BLaER1 treated with 17β-estradiol and CSF1 and Interleukin-3, amounts not matched to agents 10 nM and 100 nM (cell line): ENCODE results near the gene KNL1.
A peak's percentile ranks its signal among the peaks of the same experiment; 100 is the strongest.

Experiments used
- H3K27ac ChIP-seq, 11 experiments: shearing (Covaris generic); formaldehyde crosslinking; 2 replicates each; pipeline ENCODE4 v1.8.1; 2022
- H3K27me3 ChIP-seq, 11 experiments: shearing (Covaris generic); formaldehyde crosslinking; 2 replicates each; pipeline ENCODE4 v1.8.1; 2022
- H3K36me3 ChIP-seq, 11 experiments: shearing (Covaris generic); formaldehyde crosslinking; 2 replicates each; pipeline ENCODE4 v1.8.1; 2022
- H3K4me1 ChIP-seq, 10 experiments: shearing (Covaris generic); formaldehyde crosslinking; 2 replicates each; pipeline ENCODE4 v1.8.1; 2022
- H3K4me2 ChIP-seq, 11 experiments: shearing (Covaris generic); formaldehyde crosslinking; 2 replicates each; pipeline ENCODE4 v1.8.1; 2022
- H3K4me3 ChIP-seq, 10 experiments: shearing (Covaris generic); formaldehyde crosslinking; 2 replicates each; pipeline ENCODE4 v1.8.1; 2022
- H3K9ac ChIP-seq, 11 experiments: shearing (Covaris generic); formaldehyde crosslinking; 2 replicates each; pipeline ENCODE4 v1.8.1; 2022
- H3K9me3 ChIP-seq, 11 experiments: shearing (Covaris generic); formaldehyde crosslinking; replicated peaks in 1 of 11; 2 replicates each; pipeline ENCODE4 v1.8.1; 2022
- H4K20me1 ChIP-seq, 11 experiments: shearing (Covaris generic); formaldehyde crosslinking; 2 replicates each; pipeline ENCODE4 v1.8.1; 2022
- Cebpa-rat ChIP-seq, 11 experiments: shearing (Covaris generic); IDR thresholded peaks; 2 replicates each; pipeline ENCODE4 v1.8.1; 2022

The KNL1 gene

GRCh38 chr15:40558952-40559742 lies 34.9 kb upstream of the KNL1 start:
- peaks cover 25 to 86% (median 64%) of the 10 kb centered on the region in 11 experiments for H3K36me3 ChIP-seq
- no peak overlapping the region for H3K4me3 ChIP-seq
- no peak for TF ChIP-seq Cebpa-rat (IDR thresholded peaks at IDR 0.05)
- no peak overlapping the region; a peak in 1 of 22 replicates for H3K9ac ChIP-seq
- no peaks in the 10 kb centered on the region for H3K9me3 ChIP-seq
- no peak overlapping the region for H3K27ac ChIP-seq
- H3K27me3 ChIP-seq, result no peaks in the 10 kb centered on the region
- H3K4me2 ChIP-seq, result peak overlapping the region in 1 of 11 experiments; percentile 16; a peak in 1 of 22 replicates
- H4K20me1 ChIP-seq, result peaks cover 0 to 54% (median 0%) of the 10 kb centered on the region in 11 experiments; a peak in 7 of 22 replicates
- H3K4me1 ChIP-seq, result peaks cover 14 to 53% (median 24%) of the 10 kb centered on the region in 10 experiments

GRCh38 chr15:40562691-40563090 lies 31.4 kb upstream of the KNL1 start:
- H3K4me1 ChIP-seq, result peaks cover 22 to 57% (median 42%) of the 10 kb centered on the region in 10 experiments
- no peaks in the 10 kb centered on the region for H3K9me3 ChIP-seq
- 0 out of 22 replicates have a peak overlapping the region, but pooled peaks of 1 of the 11 experiments have one; percentile 27 for H3K9ac ChIP-seq
- TF ChIP-seq Cebpa-rat (IDR thresholded peaks at IDR 0.05), result no peak
- peaks cover 12 to 51% (median 32%) of the 10 kb centered on the region in 11 experiments; a peak in 20 of 22 replicates for H3K36me3 ChIP-seq
- no peaks in the 10 kb centered on the region for H3K27me3 ChIP-seq
- peak overlapping the region in 7 of 11 experiments; percentile 84 to 99 (median 94); a peak in 11 of 22 replicates for H3K4me2 ChIP-seq
- H4K20me1 ChIP-seq, result peaks cover 0 to 40% (median 0%) of the 10 kb centered on the region in 11 experiments; a peak in 6 of 22 replicates
- H3K4me3 ChIP-seq, result peak overlapping the region in 1 of 10 experiments; percentile 12; a peak in 1 of 20 replicates
- H3K27ac ChIP-seq, result no peak overlapping the region

- Histone ChIP-seq H3K9me3 (no peaks in the 10 kb centered on the region), H3K4me3 (peak overlapping the region in 3 of 10 experiments; percentile 85 to 95 (median 90); a peak in 4 of 20 replicates), H3K4me2 (peak overlapping the region in 10 of 11 experiments; percentile 84 to 99 (median 94); a peak in 19 of 22 replicates), H3K9ac (peak overlapping the region in 2 of 11 experiments; percentile 5 to 93; a peak in 2 of 22 replicates), H3K27ac (no peak overlapping the region), H3K36me3 (peaks cover 12 to 44% (median 27%) of the 10 kb centered on the region in 11 experiments; a peak in 20 of 22 replicates), H3K4me1 (peaks cover 26 to 65% (median 47%) of the 10 kb centered on the region in 10 experiments), H3K27me3 (no peaks in the 10 kb centered on the region), H4K20me1 (peaks cover 0 to 35% (median 0%) of the 10 kb centered on the region in 11 experiments; a peak in 6 of 22 replicates)
- TF ChIP-seq Cebpa-rat (IDR thresholded peaks at IDR 0.05), result no peak
Observed at GRCh38 chr15:40563426-40563825, 30.6 kb upstream of the KNL1 start.

GRCh38 chr15:40564591-40565332 lies 29.3 kb upstream of the KNL1 start, which contains the start of gene CCDC32:
TSS of gene CCDC32 (minus strand) at chr15:40565042. CDS start at chr15:40563015, 2,027 bp downstream.
- Histone ChIP-seq H3K9me3 (no peaks in the 10 kb centered on the region), H3K36me3 (peaks cover 12 to 30% (median 23%) of the 10 kb centered on the region in 11 experiments; a peak in 20 of 22 replicates), H3K27me3 (no peaks in the 10 kb centered on the region), H4K20me1 (peaks cover 0 to 22% (median 0%) of the 10 kb centered on the region in 11 experiments; a peak in 8 of 22 replicates), H3K4me3 (peak within 1 kb of the TSS; percentile 82 to 95 (median 86)), H3K27ac (peak within 1 kb of the TSS; percentile 72 to 93 (median 83)), H3K4me1 (peaks cover 30 to 61% (median 51%) of the 10 kb centered on the region in 10 experiments), H3K9ac (peak within 1 kb of the TSS; percentile 78 to 93 (median 86)), H3K4me2 (peak within 1 kb of the TSS; percentile 84 to 99 (median 93))
- no peak for TF ChIP-seq Cebpa-rat (IDR thresholded peaks at IDR 0.05)

GRCh38 chr15:40565333-40566238 lies 28.5 kb upstream of the KNL1 start:
- Histone ChIP-seq H3K27ac (peak overlapping the region; percentile 1 to 93 (median 60); a peak in 17 of 22 replicates), H3K27me3 (no peaks in the 10 kb centered on the region), H3K4me3 (peak overlapping the region; percentile 82 to 95 (median 86)), H3K4me1 (peaks cover 37 to 69% (median 57%) of the 10 kb centered on the region in 10 experiments), H3K36me3 (peaks cover 12 to 25% (median 21%) of the 10 kb centered on the region in 11 experiments; a peak in 20 of 22 replicates), H3K9ac (peak overlapping the region; percentile 66 to 93 (median 85); a peak in 21 of 22 replicates), H4K20me1 (peaks cover 0 to 18% (median 7%) of the 10 kb centered on the region in 11 experiments; a peak in 11 of 22 replicates), H3K9me3 (no peaks in the 10 kb centered on the region), H3K4me2 (peak overlapping the region; percentile 74 to 95 (median 87))
- TF ChIP-seq Cebpa-rat (IDR thresholded peaks at IDR 0.05), result no peak

- H3K4me3 ChIP-seq, result no peak overlapping the region
- H3K4me1 ChIP-seq, result peaks cover 47 to 73% (median 59%) of the 10 kb centered on the region in 10 experiments
- no peak for TF ChIP-seq Cebpa-rat (IDR thresholded peaks at IDR 0.05)
- no peak overlapping the region for H3K9ac ChIP-seq
- H3K27ac ChIP-seq, result no peak overlapping the region
- H3K27me3 ChIP-seq, result no peaks in the 10 kb centered on the region
- peak overlapping the region in 3 of 11 experiments; percentile 8 to 19 (median 10); a peak in 3 of 22 replicates for H3K4me2 ChIP-seq
- peaks cover 13 to 22% (median 17%) of the 10 kb centered on the region in 11 experiments for H3K36me3 ChIP-seq
- H3K9me3 ChIP-seq, result no peaks in the 10 kb centered on the region
- peaks cover 0 to 12% (median 7%) of the 10 kb centered on the region in 11 experiments; a peak in 10 of 22 replicates for H4K20me1 ChIP-seq
Observed at GRCh38 chr15:40567111-40567510, 26.9 kb upstream of the KNL1 start.

GRCh38 chr15:40569129-40569953 lies 24.7 kb upstream of the KNL1 start, which contains the start of gene RPUSD2:
TSS of gene RPUSD2 (plus strand) at chr15:40569299. CDS start at chr15:40569338, 39 bp downstream.
- Histone ChIP-seq H3K9ac (peak within 1 kb of the TSS; percentile 75 to 89 (median 84)), H3K27me3 (no peaks in the 10 kb centered on the region), H3K4me1 (peaks cover 25 to 53% (median 39%) of the 10 kb centered on the region in 10 experiments), H3K9me3 (no peaks in the 10 kb centered on the region), H3K36me3 (peaks cover 27 to 35% (median 31%) of the 10 kb centered on the region in 11 experiments), H3K4me3 (peak within 1 kb of the TSS; percentile 82 to 95 (median 90)), H4K20me1 (peaks cover 0 to 19% (median 8%) of the 10 kb centered on the region in 11 experiments; a peak in 6 of 22 replicates), H3K27ac (peak within 1 kb of the TSS; percentile 15 to 85 (median 79); a peak in 20 of 22 replicates), H3K4me2 (peak within 1 kb of the TSS; percentile 84 to 98 (median 92))
- no peak for TF ChIP-seq Cebpa-rat (IDR thresholded peaks at IDR 0.05)
